ENCODE measurements around the gene CNOT10. TPM values are rescaled to one million over a fixed set of nuclear protein-coding genes. Genes with fewer than 3 reads are reported as not detected.

The CNOT10 gene
- total and polyA plus RNA-seq, 2 donors (not counting 1 experiment from before 2014, with no cell fraction given), result 17.5 to 28.6 TPM

DNA sequence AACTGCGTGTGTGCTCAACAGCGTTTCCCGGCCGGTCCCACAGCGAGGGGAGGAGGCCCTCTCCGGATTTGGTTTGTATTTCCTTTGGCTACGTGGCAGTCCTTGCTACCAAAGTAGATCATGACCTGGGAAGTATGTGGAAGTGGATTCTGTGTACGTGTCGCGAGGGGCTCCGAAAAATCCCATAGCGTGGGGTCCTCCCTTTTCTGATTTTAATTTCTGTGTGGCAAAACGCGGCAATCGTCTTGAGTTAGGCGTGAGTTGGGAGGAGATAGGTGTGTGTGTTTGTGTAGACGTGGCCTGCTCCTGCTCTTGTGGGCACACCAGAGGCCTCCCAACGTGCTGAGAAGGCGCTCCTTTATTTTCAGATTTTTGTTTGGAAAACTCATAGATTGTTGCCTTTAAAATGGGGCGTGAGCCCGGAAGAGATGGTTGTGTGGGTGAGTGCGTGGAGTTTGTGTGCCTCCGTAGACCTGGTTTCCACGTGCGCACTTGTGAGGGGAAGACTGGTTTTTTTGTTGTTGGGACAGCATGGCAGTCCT, 134.1 kb downstream of the CNOT10 start:
- Histone ChIP-seq H3K9me3 (ENCODE audit: control insufficient read depth, insufficient read depth, low read depth, low read length) (no peaks in the 10 kb centered on the region), H3K9ac (ENCODE audit: insufficient read depth, low read length) (no peak overlapping the region), H3K27ac (ENCODE audit: insufficient read depth, low read length) (no peak overlapping the region), H3K4me1 (ENCODE audit: control insufficient read depth, extremely low read depth, insufficient read depth, low read length) (no peaks in the 10 kb centered on the region), H4K20me1 (ENCODE audit: control insufficient read depth, extremely low read depth, insufficient read depth, low read length) (no peaks in the 10 kb centered on the region), H3K79me2 (ENCODE audit: control insufficient read depth, insufficient read depth, low read length) (no peaks in the 10 kb centered on the region), H2AFZ (ENCODE audit: low read length) (no peak overlapping the region), H3K27me3 (ENCODE audit: control insufficient read depth, insufficient read depth, low read length) (peaks cover 63% of the 10 kb centered on the region), H3K4me3 (replicated peaks in 1 of 4; ENCODE audit: control extremely low read depth in 1 of 4, insufficient read depth in 1 of 4, low read depth in 3 of 4, low read length in 4 of 4) (no peak overlapping the region), H3K36me3 (ENCODE audit: control insufficient read depth, insufficient read depth, low read length) (no peaks in the 10 kb centered on the region), H3K4me2 (ENCODE audit: extremely low read depth, insufficient read depth, low read length) (no peak overlapping the region)
- DNase-seq (ENCODE audit: low read depth in 2 of 2), result no peak
- TF ChIP-seq EZH2 (IDR thresholded peaks at IDR 0.05; ENCODE audit: low read length, missing control alignments), result no peak
- TF ChIP-seq, protein P1, sequence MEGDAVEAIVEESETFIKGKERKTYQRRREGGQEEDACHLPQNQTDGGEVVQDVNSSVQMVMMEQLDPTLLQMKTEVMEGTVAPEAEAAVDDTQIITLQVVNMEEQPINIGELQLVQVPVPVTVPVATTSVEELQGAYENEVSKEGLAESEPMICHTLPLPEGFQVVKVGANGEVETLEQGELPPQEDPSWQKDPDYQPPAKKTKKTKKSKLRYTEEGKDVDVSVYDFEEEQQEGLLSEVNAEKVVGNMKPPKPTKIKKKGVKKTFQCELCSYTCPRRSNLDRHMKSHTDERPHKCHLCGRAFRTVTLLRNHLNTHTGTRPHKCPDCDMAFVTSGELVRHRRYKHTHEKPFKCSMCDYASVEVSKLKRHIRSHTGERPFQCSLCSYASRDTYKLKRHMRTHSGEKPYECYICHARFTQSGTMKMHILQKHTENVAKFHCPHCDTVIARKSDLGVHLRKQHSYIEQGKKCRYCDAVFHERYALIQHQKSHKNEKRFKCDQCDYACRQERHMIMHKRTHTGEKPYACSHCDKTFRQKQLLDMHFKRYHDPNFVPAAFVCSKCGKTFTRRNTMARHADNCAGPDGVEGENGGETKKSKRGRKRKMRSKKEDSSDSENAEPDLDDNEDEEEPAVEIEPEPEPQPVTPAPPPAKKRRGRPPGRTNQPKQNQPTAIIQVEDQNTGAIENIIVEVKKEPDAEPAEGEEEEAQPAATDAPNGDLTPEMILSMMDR (conservative IDR thresholded peaks at IDR 0.05 in 1 of 2, IDR thresholded peaks at IDR 0.05 in 1 of 2; ENCODE audit: low read depth in 1 of 2, low read length in 2 of 2), result no peak

DNA sequence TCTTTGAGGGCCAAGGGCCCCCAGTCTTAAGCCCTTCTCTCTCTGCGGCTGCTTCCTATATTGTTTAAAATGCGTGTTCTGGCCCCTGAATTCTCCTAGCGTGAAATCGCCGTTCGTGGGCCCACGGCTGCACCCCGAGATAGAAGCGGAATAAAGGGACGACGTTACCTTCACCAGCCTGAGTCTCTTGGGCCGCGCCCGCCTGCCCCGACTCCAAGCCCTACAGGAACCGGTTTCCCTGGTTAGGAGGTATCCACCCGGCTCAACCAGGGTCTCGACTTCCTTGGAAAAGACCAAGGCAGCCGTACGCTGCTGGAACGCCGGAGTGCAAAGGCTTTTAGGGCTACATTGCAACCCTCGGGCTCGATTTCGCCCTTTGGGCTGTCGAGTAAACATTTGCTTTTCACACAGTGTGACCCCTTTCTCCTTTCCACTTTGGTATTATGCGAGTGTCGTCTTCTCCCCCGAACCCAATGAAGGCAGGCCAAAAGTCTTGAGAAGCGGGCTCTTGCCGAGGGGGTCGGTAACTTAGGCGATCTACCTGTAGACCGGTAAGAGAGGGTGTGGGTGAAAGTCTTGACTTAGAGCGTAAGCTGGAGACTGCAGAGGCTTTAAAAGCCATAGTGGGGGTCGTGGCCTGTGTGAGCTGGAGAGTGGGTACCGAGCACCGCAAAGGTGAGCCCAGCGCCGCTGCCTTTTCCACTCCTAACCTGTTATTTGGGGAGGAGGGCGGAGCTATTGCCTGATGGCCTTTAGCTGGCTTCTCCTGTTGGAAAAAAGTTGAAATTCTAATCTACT, 134.8 kb downstream of the CNOT10 start:
- H3K4me1 ChIP-seq (ENCODE audit: control insufficient read depth, extremely low read depth, insufficient read depth, low read length), result no peaks in the 10 kb centered on the region
- no peaks in the 10 kb centered on the region for H3K9me3 ChIP-seq (ENCODE audit: control insufficient read depth, insufficient read depth, low read depth, low read length)
- H3K4me2 ChIP-seq (ENCODE audit: extremely low read depth, insufficient read depth, low read length), result no peak overlapping the region
- H3K36me3 ChIP-seq (ENCODE audit: control insufficient read depth, insufficient read depth, low read length), result no peaks in the 10 kb centered on the region
- TF ChIP-seq, protein P1 (conservative IDR thresholded peaks at IDR 0.05 in 1 of 2, IDR thresholded peaks at IDR 0.05 in 1 of 2; ENCODE audit: low read depth in 1 of 2, low read length in 2 of 2), result no peak
- TF ChIP-seq EZH2 (IDR thresholded peaks at IDR 0.05; ENCODE audit: low read length, missing control alignments), result no peak
- no peak overlapping the region for H3K9ac ChIP-seq (ENCODE audit: insufficient read depth, low read length)
- H3K27me3 ChIP-seq (ENCODE audit: control insufficient read depth, insufficient read depth, low read length), result peaks cover 63% of the 10 kb centered on the region
- H3K27ac ChIP-seq (ENCODE audit: insufficient read depth, low read length), result no peak overlapping the region
- H3K4me3 ChIP-seq (replicated peaks in 1 of 4; ENCODE audit: control extremely low read depth in 1 of 4, insufficient read depth in 1 of 4, low read depth in 3 of 4, low read length in 4 of 4), result no peak overlapping the region
- no peaks in the 10 kb centered on the region for H3K79me2 ChIP-seq (ENCODE audit: control insufficient read depth, insufficient read depth, low read length)
- H4K20me1 ChIP-seq (ENCODE audit: control insufficient read depth, extremely low read depth, insufficient read depth, low read length), result no peaks in the 10 kb centered on the region
- no peak overlapping the region for H2AFZ ChIP-seq (ENCODE audit: low read length)
- DNase-seq (ENCODE audit: low read depth in 2 of 2), result no peak

DNA sequence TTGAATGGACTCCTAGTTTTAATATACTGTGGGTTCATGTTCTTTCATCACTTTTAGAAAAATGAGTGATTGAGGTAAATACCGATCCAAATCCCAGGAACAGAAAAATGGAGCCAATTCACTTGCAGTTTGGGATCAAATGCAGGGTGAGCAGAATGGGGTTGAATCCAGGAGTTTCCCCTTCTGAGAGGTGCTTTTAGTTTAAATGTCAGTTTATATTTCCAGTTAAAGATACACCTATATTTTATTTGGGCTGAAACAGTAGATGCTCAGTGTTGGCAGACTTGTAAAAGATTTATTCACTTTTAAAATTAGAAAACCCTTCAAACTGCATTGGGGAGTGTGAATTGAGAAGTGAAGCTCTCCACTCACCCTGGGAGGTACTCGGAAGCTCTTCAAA, 135.4 kb downstream of the CNOT10 start:
- Histone ChIP-seq H3K4me3 (replicated peaks in 1 of 4; ENCODE audit: control extremely low read depth in 1 of 4, insufficient read depth in 1 of 4, low read depth in 3 of 4, low read length in 4 of 4) (no peak overlapping the region), H3K79me2 (ENCODE audit: control insufficient read depth, insufficient read depth, low read length) (no peaks in the 10 kb centered on the region), H3K4me1 (ENCODE audit: control insufficient read depth, extremely low read depth, insufficient read depth, low read length) (no peaks in the 10 kb centered on the region), H3K27me3 (ENCODE audit: control insufficient read depth, insufficient read depth, low read length) (peaks cover 61% of the 10 kb centered on the region), H3K27ac (ENCODE audit: insufficient read depth, low read length) (no peak overlapping the region), H3K9me3 (ENCODE audit: control insufficient read depth, insufficient read depth, low read depth, low read length) (no peaks in the 10 kb centered on the region), H3K36me3 (ENCODE audit: control insufficient read depth, insufficient read depth, low read length) (no peaks in the 10 kb centered on the region), H3K4me2 (ENCODE audit: extremely low read depth, insufficient read depth, low read length) (no peak overlapping the region), H3K9ac (ENCODE audit: insufficient read depth, low read length) (no peak overlapping the region), H4K20me1 (ENCODE audit: control insufficient read depth, extremely low read depth, insufficient read depth, low read length) (no peaks in the 10 kb centered on the region), H2AFZ (ENCODE audit: low read length) (no peak overlapping the region)
- TF ChIP-seq, protein P1 (conservative IDR thresholded peaks at IDR 0.05 in 1 of 2, IDR thresholded peaks at IDR 0.05 in 1 of 2; ENCODE audit: low read depth in 1 of 2, low read length in 2 of 2), result no peak
- no peak for TF ChIP-seq EZH2 (IDR thresholded peaks at IDR 0.05; ENCODE audit: low read length, missing control alignments)
- no peak for DNase-seq (ENCODE audit: low read depth in 2 of 2)
